Gastroesophageal sphincter (tissue), 4 donors: ENCODE measurements around the gene NLGN1. TPM values are rescaled to one million over a fixed set of nuclear protein-coding genes. Genes with fewer than 3 reads are reported as not detected.
"Not testable (repeated sequence)": the region's sequence is repeated elsewhere in the genome, so short reads cannot be mapped to it uniquely, and the experiment has no call there.

Experiments
- ATAC-seq: fragments of 150-250 bp; one replicate; pipeline ENCODE4 v1.9.1; 2016; ENCODE audit warnings: mild to moderate bottlenecking, moderate library complexity
- H3K27ac ChIP-seq, 4 donors: fragments of 200-600 bp; sonication (generic) in 3 of 4; 1 replicate in 3 of 4; 2 replicates in 1 of 4; pipeline ENCODE4 v1.5.1; 2016 to 2019
- H3K27me3 ChIP-seq: fragments of 200-600 bp; sonication (generic); one replicate; pipeline ENCODE4 v1.5.1; 2019
- H3K36me3 ChIP-seq, 2 donors: fragments of 200-600 bp; sonication (generic); one replicate each; pipeline ENCODE4 v1.5.1; 2019; ENCODE audit warnings: control low read depth in 1 of 2
- H3K4me1 ChIP-seq, 3 donors: fragments of 200-600 bp; sonication (generic); 1 replicate in 2 of 3; 2 replicates in 1 of 3; pipeline ENCODE4 v1.5.1; 2016 to 2019; ENCODE audit warnings: control low read depth in 2 of 3
- H3K4me3 ChIP-seq, 2 donors: fragments of 200-600 bp; sonication (generic); one replicate each; pipeline ENCODE4 v1.5.1; 2019; ENCODE audit warnings: mild to moderate bottlenecking in 1 of 2, moderate library complexity in 1 of 2
- H3K9me3 ChIP-seq, 3 donors: fragments of 200-600 bp; sonication (generic); one replicate each; pipeline ENCODE4 v1.5.1; 2017 to 2019; ENCODE audit warnings: control low read depth in 2 of 3
- CTCF ChIP-seq, 4 experiments: fragments of 200-600 bp in 2 of 4; fragments of 450-650 bp in 2 of 4; sonication (generic) in 1 of 4; IDR thresholded peaks; one replicate each; pipeline ENCODE4 v1.5.1; 2017 to 2019; ENCODE audit warnings: antibody characterized with exemption in 4 of 4, mild to moderate bottlenecking in 2 of 4, moderate library complexity in 2 of 4
- EP300 ChIP-seq: sonication (generic); formaldehyde crosslinking; IDR thresholded peaks from one replicate; pipeline ENCODE4 v1.6.1; 2017; ENCODE audit warnings: antibody characterized with exemption, mild to moderate bottlenecking
- POLR2A ChIP-seq, 2 donors: fragments of 450-650 bp; IDR thresholded peaks; one replicate each; pipeline ENCODE4 v1.6.1; 2017; ENCODE audit warnings: antibody characterized with exemption in 2 of 2, mild to moderate bottlenecking in 2 of 2, moderate library complexity in 1 of 2
- POLR2AphosphoS5 ChIP-seq: sonication (generic); formaldehyde crosslinking; IDR thresholded peaks from one replicate; pipeline ENCODE4 v1.6.1; 2017; ENCODE audit warnings: antibody characterized with exemption
- WGBS, 2 donors: methylation state at CpG; one replicate each; pipeline ENCODE4 v1.1.5; 2018; ENCODE audit warnings: low coverage in 1 of 2; 5-methylcytosine and 5-hydroxymethylcytosine counted together
- total RNA-seq, 4 donors: library from RNA; depleted of rRNA; stranded (reverse); fragments of >200 nt; gene quantifications; one replicate each; pipeline ENCODE4 v1.1.0, GENCODE V29; 2016

Gene NLGN1
- total RNA-seq, 4 donors from 2014 or later: 13.4 to 26.4 (median 24.0) TPM

GRCh38 chr3:174206607-174207192 is 809.2 kb downstream of the NLGN1 start:
- Histone ChIP-seq H3K27me3 (no peaks in the 10 kb centered on the region), H3K36me3 (no peaks in the 10 kb centered on the region), H3K9me3 (no peaks in the 10 kb centered on the region), H3K4me3 (no peak overlapping the region), H3K4me1 (peaks cover 0 to 9% (median 0%) of the 10 kb centered on the region in 3 donors), H3K27ac (no peak overlapping the region)
- 83 to 84% methylated on average over 3 of the region's 4 CpGs for WGBS, 2 donors
- TF ChIP-seq POLR2A (IDR thresholded peaks at IDR 0.05): no peak
- TF ChIP-seq EP300: no peak
- no peak for TF ChIP-seq POLR2AphosphoS5
- TF ChIP-seq CTCF (IDR thresholded peaks at IDR 0.05): no peak
- ATAC-seq: no peak

DNA sequence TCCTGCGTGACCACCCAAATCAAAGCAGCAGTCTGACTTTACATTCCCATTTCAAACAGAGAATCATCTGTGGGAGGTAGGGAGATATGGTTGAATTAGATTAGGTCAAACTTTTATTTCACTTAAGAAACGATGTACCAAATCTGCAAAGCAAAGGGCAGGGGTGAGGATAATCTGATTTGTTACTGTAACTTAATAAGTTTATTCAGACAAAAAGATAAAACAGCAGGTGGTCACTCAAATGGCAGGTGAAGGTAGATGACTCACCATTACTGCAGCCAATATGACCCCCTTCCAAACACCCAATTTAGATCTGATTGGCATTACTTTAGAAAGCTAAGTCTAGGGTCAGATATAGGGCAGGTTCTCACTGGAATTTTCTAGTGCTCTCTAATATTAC is 810.6 kb downstream of the NLGN1 start:
- Histone ChIP-seq H3K9me3 (no peaks in the 10 kb centered on the region), H3K27ac (no peak overlapping the region), H3K4me3 (no peak overlapping the region), H3K36me3 (no peaks in the 10 kb centered on the region), H3K4me1 (no peaks in the 10 kb centered on the region), H3K27me3 (no peaks in the 10 kb centered on the region)
- 86 to 89% methylated on average over 2 of the region's 2 CpGs for WGBS, 2 donors
- no peak for ATAC-seq
- TF ChIP-seq CTCF (IDR thresholded peaks at IDR 0.05) (no peak), POLR2A (IDR thresholded peaks at IDR 0.05) (no peak), POLR2AphosphoS5 (no peak), EP300 (no peak)

GRCh38 chr3:174211896-174212295 is 814.4 kb downstream of the NLGN1 start:
- H3K27me3 ChIP-seq, H3K9me3 ChIP-seq, H3K36me3 ChIP-seq, H3K4me3 ChIP-seq, H3K27ac ChIP-seq, H3K4me1 ChIP-seq, ATAC-seq: not testable (repeated sequence)
- WGBS, 2 donors: no CpG with 5 or more reads among the region's 24 CpGs

GRCh38 chr3:174215456-174215855 is 817.9 kb downstream of the NLGN1 start:
- Histone ChIP-seq H3K4me3 (no peak overlapping the region), H3K27ac (no peak overlapping the region), H3K9me3 (no peaks in the 10 kb centered on the region), H3K4me1 (no peaks in the 10 kb centered on the region), H3K36me3 (no peaks in the 10 kb centered on the region), H3K27me3 (no peaks in the 10 kb centered on the region)
- no peak for TF ChIP-seq CTCF (IDR thresholded peaks at IDR 0.05)
- no peak for TF ChIP-seq POLR2A (IDR thresholded peaks at IDR 0.05)
- TF ChIP-seq EP300: no peak
- TF ChIP-seq POLR2AphosphoS5: no peak
- WGBS, 2 donors: 74 to 76% methylated on average over 5 of the region's 5 CpGs
- no peak for ATAC-seq

- TF ChIP-seq CTCF (IDR thresholded peaks at IDR 0.05): no peak
- TF ChIP-seq EP300: no peak
- no peak for TF ChIP-seq POLR2A (IDR thresholded peaks at IDR 0.05)
- TF ChIP-seq POLR2AphosphoS5: no peak
- H3K4me1 ChIP-seq: no peaks in the 10 kb centered on the region
- no peaks in the 10 kb centered on the region for H3K27me3 ChIP-seq
- ATAC-seq: no peak
- no peaks in the 10 kb centered on the region for H3K9me3 ChIP-seq
- WGBS, 2 donors: 97 to 100% methylated on average over 2 of the region's 2 CpGs
- no peaks in the 10 kb centered on the region for H3K36me3 ChIP-seq
- H3K4me3 ChIP-seq: no peak overlapping the region
- H3K27ac ChIP-seq: no peak overlapping the region
Observed at GRCh38 chr3:174216019-174216418, 818.5 kb downstream of the NLGN1 start.
